GM12892 (cell line): ENCODE data around the gene RNF121.

Experiments used
- POLR2A ChIP-seq: IDR thresholded peaks from 2 replicates; pipeline ENCODE4 v1.6.1; 2011; ENCODE audit warnings: low read depth, low read length, control low read depth
- POLR2AphosphoS5 ChIP-seq: IDR thresholded peaks from 2 replicates; pipeline ENCODE4 v1.6.1; 2011; ENCODE audit warnings: low read depth, low read length, control low read depth

DNA sequence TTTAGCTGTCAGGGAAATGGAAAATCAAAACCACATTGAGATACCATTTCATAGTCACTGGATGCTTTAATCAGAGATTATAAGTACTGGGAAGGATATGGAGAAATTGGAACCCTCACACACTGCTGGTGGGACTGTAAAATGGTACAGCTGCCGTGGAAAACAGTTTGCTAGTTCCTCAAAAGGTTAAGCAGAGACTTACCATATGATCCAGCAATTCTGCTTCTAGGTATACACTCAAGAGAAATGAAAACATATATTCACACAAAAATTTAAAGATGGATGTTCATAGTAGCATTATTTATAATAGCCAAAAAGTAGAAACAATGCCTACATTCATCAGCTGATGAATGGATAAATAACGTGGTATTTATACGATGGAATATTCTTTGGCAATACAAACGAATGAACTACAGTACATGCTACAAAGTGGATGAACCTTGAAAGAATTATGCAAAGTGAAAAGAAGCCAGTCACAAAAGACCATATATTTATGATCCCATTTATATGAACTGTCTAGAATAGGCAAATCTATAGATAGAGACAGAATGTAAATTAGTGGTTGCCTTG is 23.0 kb downstream of the RNF121 start:
- no peak for TF ChIP-seq POLR2AphosphoS5
- TF ChIP-seq POLR2A, result no peak
